HepG2 (cell line): ENCODE measurements around the gene MIDN. TPM values are rescaled to one million over a fixed set of nuclear protein-coding genes. Genes with fewer than 3 reads are reported as not detected.

Experiments
- ATF1 ChIP-seq: IDR thresholded peaks from 2 replicates; pipeline ENCODE4 v1.6.1; 2016; ENCODE audit warnings: mild to moderate bottlenecking, control low read depth
- HMG20A ChIP-seq: IDR thresholded peaks from 2 replicates; pipeline ENCODE4 v1.6.1; 2016; ENCODE audit warnings: borderline replicate concordance
- IKZF5 ChIP-seq: IDR thresholded peaks from 2 replicates; pipeline ENCODE4 v1.6.1; 2018; ENCODE audit warnings: missing genetic modification reagents, mild to moderate bottlenecking, missing compliant biosample characterization
- KLF12 ChIP-seq: sonication (generic); formaldehyde crosslinking; IDR thresholded peaks from 2 replicates; pipeline ENCODE4 v1.4.0; 2020; ENCODE audit warnings: missing genetic modification reagents, borderline replicate concordance
- MXD1 ChIP-seq: sonication (generic); formaldehyde crosslinking; IDR thresholded peaks from 2 replicates; pipeline ENCODE4 v1.4.0; 2020; ENCODE audit warnings: mild to moderate bottlenecking, missing genetic modification reagents
- SOX5 ChIP-seq: IDR thresholded peaks from 2 replicates; pipeline ENCODE4 v1.6.1; 2016; ENCODE audit warnings: borderline replicate concordance
- SP4 ChIP-seq: sonication (generic); formaldehyde crosslinking; IDR thresholded peaks from 2 replicates; pipeline ENCODE4 v1.8.1; 2023; ENCODE audit warnings: mild to moderate bottlenecking, missing genetic modification reagents
- TARDBP ChIP-seq: sonication (generic); formaldehyde crosslinking; IDR thresholded peaks from 2 replicates; pipeline ENCODE4 v1.8.0; 2022; ENCODE audit warnings: mild to moderate bottlenecking, missing genetic modification reagents
- YY1 ChIP-seq: IDR thresholded peaks from 2 replicates; pipeline ENCODE4 v1.6.1; 2011; ENCODE audit warnings: low read length, low read depth, moderate library complexity, mild to moderate bottlenecking; ENCODE audit not compliant: insufficient read depth, insufficient replicate concordance
- ZNF3 ChIP-seq: IDR thresholded peaks from 2 replicates; pipeline ENCODE4 v1.7.0; 2017; ENCODE audit warnings: inconsistent platforms
- ZNF749 ChIP-seq: sonication (generic); formaldehyde crosslinking; IDR thresholded peaks from 2 replicates; pipeline ENCODE4 v1.8.0; 2022; ENCODE audit warnings: mild to moderate bottlenecking, missing genetic modification reagents, moderate library complexity, borderline replicate concordance
- ZXDC ChIP-seq: sonication (generic); formaldehyde crosslinking; IDR thresholded peaks from 2 replicates; pipeline ENCODE4 v1.5.0; 2020; ENCODE audit warnings: mild to moderate bottlenecking, missing genetic modification reagents
- polyA plus RNA-seq, 8 experiments: library from polyadenylated mRNA; depleted of rRNA in 3 of 8; stranded (reverse) in 7 of 8; unstranded in 1 of 8; fragments of >200 nt; fragmentation: Illumina TruSeq in 4 of 8; extraction: Trizol in 4 of 8; gene quantifications; 2 replicates each; pipeline versions ENCODE4 v1.2.1 to v1.2.3, GENCODE V29; 2011 to 2016; ENCODE audit warnings: low read depth in 4 of 8, missing spikeins in 1 of 8, mixed read lengths in 1 of 8; ENCODE audit not compliant: insufficient read depth in 1 of 8
- total RNA-seq, 5 experiments: library from RNA; depleted of rRNA; stranded (reverse); fragments of >200 nt; fragmentation: Illumina TruSeq; extraction: Trizol; gene quantifications; 2 replicates each; pipeline ENCODE4 v1.2.3, GENCODE V29; 2016; ENCODE audit warnings: low read depth in 1 of 5
- TF ChIP-seq, protein P1 (sequence below), 2 experiments: fragments of 450-650 bp in 1 of 2; sonication (generic) in 1 of 2; formaldehyde crosslinking in 1 of 2; IDR thresholded peaks; 2 replicates each; pipeline versions ENCODE4 v1.6.1 to v1.8.0; 2016 to 2022; ENCODE audit warnings: antibody characterized with exemption in 1 of 2, mild to moderate bottlenecking in 1 of 2, missing genetic modification reagents in 1 of 2

MIDN gene
- total and polyA plus RNA-seq, 2 of the 13 experiments (the other 11 are each of a cell fraction or from before 2014, with no cell fraction given) = 8.4 to 18.0 TPM

DNA sequence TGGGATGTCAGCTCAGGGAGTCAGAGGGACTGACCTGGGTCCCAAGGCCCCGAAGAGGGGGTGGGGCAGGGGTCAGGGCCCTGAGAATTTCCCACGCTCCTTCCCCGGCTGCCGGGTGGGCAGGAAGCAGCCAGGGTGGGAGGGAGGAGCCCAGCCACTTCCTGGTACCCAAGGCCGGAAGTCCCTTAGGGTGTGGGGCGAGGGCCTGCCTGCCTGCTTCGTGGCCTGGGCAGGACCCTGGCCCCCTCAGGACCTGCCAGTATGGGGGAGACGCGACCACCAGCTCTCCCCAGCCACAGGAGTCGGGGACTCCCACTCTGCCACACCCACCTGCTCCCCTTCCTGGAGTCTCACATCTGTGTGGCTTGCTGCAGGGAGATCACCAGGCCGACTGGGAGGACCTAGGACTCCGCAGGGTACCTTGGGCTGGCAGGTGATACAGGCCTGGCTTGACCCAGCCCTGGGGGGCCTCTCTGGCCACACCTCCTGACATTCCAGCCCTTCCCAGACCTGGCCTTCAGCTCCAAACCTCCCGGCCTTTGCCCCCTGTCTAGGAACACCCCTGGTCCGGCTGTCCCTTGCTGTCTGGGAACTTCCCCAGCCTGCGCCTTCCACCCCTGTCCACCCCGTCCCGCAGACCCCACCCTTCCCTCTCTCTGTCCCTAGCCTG, 11.0 kb downstream of the MIDN start (continued):
- peak; percentile 91 for TF ChIP-seq IKZF5 (CRISPR knock-in tag)
- TF ChIP-seq HMG20A = 0 out of 2 replicates have a peak, but pooled peaks have one; percentile 29
- peak; percentile 83 for TF ChIP-seq SP4
- TF ChIP-seq SOX5 (CRISPR knock-in tag) = peak; percentile 47; the same call in 1 of the 2 replicates
- 0 out of 2 replicates have a peak, but pooled peaks have one; percentile 53 for TF ChIP-seq MXD1 (CRISPR knock-in tag)
- peak; percentile 29 for TF ChIP-seq YY1
- no peak for TF ChIP-seq ZNF3 (CRISPR knock-in tag)
- no peak for TF ChIP-seq ATF1
- peak; percentile 60; the same call in 1 of the 2 replicates for TF ChIP-seq TARDBP (CRISPR knock-in tag)
- TF ChIP-seq, protein P1, sequence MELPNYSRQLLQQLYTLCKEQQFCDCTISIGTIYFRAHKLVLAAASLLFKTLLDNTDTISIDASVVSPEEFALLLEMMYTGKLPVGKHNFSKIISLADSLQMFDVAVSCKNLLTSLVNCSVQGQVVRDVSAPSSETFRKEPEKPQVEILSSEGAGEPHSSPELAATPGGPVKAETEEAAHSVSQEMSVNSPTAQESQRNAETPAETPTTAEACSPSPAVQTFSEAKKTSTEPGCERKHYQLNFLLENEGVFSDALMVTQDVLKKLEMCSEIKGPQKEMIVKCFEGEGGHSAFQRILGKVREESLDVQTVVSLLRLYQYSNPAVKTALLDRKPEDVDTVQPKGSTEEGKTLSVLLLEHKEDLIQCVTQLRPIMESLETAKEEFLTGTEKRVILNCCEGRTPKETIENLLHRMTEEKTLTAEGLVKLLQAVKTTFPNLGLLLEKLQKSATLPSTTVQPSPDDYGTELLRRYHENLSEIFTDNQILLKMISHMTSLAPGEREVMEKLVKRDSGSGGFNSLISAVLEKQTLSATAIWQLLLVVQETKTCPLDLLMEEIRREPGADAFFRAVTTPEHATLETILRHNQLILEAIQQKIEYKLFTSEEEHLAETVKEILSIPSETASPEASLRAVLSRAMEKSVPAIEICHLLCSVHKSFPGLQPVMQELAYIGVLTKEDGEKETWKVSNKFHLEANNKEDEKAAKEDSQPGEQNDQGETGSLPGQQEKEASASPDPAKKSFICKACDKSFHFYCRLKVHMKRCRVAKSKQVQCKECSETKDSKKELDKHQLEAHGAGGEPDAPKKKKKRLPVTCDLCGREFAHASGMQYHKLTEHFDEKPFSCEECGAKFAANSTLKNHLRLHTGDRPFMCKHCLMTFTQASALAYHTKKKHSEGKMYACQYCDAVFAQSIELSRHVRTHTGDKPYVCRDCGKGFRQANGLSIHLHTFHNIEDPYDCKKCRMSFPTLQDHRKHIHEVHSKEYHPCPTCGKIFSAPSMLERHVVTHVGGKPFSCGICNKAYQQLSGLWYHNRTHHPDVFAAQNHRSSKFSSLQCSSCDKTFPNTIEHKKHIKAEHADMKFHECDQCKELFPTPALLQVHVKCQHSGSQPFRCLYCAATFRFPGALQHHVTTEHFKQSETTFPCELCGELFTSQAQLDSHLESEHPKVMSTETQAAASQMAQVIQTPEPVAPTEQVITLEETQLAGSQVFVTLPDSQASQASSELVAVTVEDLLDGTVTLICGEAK (IDR thresholded peaks at IDR 0.05) = no peak
- TF ChIP-seq, protein P1 (CRISPR knock-in tag; IDR thresholded peaks at IDR 0.05) = peak; percentile 61
- peak; percentile 92 for TF ChIP-seq KLF12 (CRISPR knock-in tag)
- peak; percentile 88; the same call in 1 of the 2 replicates for TF ChIP-seq ZNF749 (CRISPR knock-in tag)
- TF ChIP-seq ZXDC (CRISPR knock-in tag) = no peak; the same call in 1 of the 2 replicates
